Measurements from ENCODE around the gene PARL.

- TF ChIP-seq, protein P1, sequence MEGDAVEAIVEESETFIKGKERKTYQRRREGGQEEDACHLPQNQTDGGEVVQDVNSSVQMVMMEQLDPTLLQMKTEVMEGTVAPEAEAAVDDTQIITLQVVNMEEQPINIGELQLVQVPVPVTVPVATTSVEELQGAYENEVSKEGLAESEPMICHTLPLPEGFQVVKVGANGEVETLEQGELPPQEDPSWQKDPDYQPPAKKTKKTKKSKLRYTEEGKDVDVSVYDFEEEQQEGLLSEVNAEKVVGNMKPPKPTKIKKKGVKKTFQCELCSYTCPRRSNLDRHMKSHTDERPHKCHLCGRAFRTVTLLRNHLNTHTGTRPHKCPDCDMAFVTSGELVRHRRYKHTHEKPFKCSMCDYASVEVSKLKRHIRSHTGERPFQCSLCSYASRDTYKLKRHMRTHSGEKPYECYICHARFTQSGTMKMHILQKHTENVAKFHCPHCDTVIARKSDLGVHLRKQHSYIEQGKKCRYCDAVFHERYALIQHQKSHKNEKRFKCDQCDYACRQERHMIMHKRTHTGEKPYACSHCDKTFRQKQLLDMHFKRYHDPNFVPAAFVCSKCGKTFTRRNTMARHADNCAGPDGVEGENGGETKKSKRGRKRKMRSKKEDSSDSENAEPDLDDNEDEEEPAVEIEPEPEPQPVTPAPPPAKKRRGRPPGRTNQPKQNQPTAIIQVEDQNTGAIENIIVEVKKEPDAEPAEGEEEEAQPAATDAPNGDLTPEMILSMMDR (IDR thresholded peaks at IDR 0.05; ENCODE audit: low read depth, low read length) = no peak
- no peak for TF ChIP-seq EZH2phosphoT487 (IDR thresholded peaks at IDR 0.05; ENCODE audit: low read depth)
Observed at GRCh38 chr3:183924956-183925355, 40.3 kb upstream of the PARL start.

Measured in OCI-LY3 (cell line).